PC-3 (cell line): ENCODE measurements around the gene GPR107.

Experiments used
- EZH2 ChIP-seq: fragments of 300-600 bp; sonication (generic); IDR thresholded peaks from one replicate; pipeline ENCODE4 v1.6.1; 2017; ENCODE audit warnings: antibody characterized with exemption, mild to moderate bottlenecking, low read length; ENCODE audit not compliant: unreplicated experiment
- TF ChIP-seq, protein P1 (sequence below): fragments of 300-600 bp; sonication (generic); conservative IDR thresholded peaks from 2 replicates; pipeline ENCODE4 v1.5.1; 2017; ENCODE audit warnings: antibody characterized with exemption, low read depth, mild to moderate bottlenecking, low read length

DNA sequence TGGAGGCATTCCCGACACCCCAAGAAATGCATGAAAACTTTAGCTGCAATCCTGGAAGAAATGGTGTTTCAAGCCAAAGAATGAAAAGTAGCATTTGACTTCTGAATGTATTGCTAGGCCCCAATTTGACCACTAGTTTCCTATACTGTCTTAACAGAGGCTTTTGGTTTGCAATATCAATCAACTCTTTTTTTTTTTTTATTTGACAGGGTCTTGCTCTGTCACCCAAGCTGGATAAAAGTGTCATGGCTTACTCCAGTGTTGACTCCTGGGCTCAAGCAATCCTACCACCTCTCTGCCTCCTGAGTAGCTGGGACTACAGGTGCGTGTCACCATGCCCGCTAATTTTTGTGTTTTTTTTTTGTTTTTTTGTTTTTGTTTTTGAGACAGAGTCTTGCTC is 3.2 kb upstream of the GPR107 start:
- TF ChIP-seq, protein P1, sequence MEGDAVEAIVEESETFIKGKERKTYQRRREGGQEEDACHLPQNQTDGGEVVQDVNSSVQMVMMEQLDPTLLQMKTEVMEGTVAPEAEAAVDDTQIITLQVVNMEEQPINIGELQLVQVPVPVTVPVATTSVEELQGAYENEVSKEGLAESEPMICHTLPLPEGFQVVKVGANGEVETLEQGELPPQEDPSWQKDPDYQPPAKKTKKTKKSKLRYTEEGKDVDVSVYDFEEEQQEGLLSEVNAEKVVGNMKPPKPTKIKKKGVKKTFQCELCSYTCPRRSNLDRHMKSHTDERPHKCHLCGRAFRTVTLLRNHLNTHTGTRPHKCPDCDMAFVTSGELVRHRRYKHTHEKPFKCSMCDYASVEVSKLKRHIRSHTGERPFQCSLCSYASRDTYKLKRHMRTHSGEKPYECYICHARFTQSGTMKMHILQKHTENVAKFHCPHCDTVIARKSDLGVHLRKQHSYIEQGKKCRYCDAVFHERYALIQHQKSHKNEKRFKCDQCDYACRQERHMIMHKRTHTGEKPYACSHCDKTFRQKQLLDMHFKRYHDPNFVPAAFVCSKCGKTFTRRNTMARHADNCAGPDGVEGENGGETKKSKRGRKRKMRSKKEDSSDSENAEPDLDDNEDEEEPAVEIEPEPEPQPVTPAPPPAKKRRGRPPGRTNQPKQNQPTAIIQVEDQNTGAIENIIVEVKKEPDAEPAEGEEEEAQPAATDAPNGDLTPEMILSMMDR = no peak
- no peak for TF ChIP-seq EZH2
